DMS53 treated with DMSO at 0.1 percent for 48 hours (cell line): ENCODE results near the gene FFAR3.
"Not testable (repeated sequence)": the region's sequence is repeated elsewhere in the genome, so short reads cannot be mapped to it uniquely, and the experiment has no call there.

Experiments
- DNase-seq: peaks from one replicate; lab custom pipeline; 2025; ENCODE audit not compliant: unreplicated experiment; lab: John Stamatoyannopoulos, UW

FFAR3 gene

DNA sequence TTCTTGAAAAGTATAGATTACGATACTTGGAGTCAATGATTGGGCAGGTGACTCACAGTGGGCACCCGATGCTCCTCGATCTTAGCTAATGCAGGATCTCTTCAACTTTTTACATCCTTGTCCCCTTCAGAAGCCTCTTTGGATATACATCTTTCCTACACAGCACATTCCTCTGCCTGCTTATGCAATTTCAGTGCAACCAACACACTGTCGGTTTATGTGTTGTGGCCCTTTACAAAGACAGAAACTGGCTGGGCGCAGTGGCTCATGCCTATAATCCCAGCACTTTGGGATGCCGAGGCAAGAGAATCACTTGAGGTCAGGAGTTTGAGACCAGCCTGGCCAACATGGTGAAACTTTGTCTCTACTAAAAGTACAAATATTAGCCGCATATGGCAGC is 15.2 kb downstream of the FFAR3 start:
- DNase-seq, result no peak

DNA sequence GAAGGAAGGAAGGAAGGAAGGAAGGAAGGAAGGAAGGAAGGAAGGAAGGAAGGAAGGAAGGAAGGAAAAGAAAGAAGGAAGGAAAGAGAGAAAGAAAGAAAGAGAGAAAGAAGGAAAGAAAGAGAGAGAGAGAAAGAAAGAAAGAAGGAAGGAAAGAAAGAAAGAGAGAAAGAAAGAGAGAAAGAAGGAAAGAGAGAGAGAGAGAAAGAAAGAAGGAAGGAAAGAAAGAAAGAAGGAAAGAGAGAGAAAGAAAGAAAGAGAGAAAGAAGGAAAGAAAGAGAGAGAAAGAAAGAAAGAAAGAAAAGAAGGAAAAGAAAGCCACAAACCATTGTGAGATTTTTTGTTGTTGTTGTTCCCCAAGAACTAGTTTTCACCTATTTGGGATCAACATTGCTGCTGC is 15.8 kb downstream of the FFAR3 start:
- DNase-seq, result not testable (repeated sequence)

DNA sequence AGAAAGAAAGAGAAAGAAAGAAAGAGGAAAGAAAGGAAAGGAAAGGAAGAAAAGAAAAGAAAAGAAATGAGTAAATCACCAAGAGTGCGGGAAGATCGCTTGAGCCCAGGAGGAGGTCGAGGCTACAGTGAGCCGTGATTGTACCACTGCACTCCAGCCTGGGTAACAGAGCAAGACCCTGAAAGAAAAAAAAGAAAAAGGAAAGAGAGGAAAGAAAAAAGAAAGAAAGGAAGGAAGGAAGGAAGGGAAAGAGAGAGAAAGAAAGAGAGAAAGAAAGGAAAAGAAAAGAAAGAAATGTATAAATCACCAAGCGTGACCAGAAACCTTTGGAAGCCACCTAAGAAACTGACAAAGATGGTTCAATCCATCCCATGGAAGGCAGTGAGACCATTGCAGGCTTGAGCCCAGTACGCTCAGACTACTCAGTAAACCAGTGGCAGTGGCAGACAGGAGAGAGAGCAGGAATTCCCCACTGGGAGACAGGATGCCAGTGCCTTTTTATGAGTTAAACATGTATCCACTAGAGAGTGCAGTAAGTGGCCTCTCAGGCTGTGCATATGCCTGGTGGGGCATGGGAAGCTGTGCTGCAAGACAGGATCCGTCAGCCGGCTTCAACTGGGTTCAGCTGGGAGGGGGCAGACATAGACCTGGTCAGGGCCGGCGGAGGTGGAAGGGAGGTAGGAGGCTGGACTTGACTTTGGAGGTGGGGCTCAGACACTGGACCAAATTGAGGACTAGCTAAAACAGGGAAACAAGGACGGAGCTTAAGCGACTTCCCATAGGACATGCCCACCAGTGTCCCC is 17.4 kb downstream of the FFAR3 start:
- no peak for DNase-seq

DNA sequence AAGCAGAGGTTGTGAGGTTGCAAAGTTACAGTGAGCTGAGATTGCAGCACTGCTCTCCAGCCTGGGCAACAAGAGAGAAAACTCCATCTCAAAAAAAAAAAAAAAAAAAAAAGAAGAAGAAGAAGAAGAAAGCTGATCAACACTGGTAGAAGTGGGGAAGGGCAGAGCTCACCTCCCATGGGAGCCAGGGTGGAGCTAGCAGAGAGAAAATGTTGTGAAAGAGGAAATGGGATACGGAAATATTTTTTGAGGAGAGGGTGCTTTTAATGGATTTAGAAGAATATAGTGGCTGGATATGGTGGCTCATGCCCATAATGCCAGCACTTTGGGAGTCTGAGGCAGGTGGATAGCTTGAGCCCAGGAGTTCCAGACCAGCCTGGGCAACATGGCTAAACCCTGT is 19.4 kb downstream of the FFAR3 start:
- no peak for DNase-seq

DNA sequence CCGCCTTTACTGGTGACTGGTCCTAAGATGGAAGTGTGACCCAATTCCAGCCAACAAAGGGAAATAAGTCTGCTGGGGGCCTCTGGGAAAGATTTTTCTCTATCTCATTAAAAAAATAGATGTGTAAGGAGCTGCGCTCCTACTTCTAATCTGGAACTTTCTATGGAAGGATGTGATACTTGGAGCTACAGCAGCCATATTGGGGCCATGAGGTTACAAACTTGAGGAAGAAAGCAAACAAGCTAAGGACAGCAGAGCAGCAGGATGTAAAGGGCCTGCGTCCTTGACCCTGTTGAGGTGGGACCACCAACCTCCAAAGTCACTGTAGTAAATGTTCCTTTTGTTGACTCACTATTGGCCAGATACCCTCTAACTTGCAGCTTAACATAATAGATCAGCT is 20.1 kb downstream of the FFAR3 start:
- DNase-seq, result no peak

DNA sequence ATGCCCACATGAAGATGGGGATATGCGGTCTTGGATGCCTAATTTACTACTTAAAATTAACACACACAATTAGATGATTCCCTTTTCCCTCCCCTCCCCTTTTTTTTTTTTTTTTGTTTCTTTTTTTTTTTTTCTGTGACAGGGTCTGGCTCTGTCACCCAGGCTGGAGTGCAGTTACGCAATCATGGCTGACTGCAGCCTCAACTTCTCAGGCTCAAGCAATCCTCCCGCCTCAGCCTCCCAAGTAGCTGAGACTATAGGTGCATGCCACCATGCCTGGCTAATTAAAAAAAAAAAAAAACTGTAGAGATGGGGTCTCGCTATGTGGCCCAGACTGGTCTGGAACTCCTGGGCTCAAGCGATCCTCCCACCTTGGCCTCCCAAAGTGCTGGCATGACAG is 21.3 kb downstream of the FFAR3 start:
- DNase-seq, result not testable (repeated sequence)

DNA sequence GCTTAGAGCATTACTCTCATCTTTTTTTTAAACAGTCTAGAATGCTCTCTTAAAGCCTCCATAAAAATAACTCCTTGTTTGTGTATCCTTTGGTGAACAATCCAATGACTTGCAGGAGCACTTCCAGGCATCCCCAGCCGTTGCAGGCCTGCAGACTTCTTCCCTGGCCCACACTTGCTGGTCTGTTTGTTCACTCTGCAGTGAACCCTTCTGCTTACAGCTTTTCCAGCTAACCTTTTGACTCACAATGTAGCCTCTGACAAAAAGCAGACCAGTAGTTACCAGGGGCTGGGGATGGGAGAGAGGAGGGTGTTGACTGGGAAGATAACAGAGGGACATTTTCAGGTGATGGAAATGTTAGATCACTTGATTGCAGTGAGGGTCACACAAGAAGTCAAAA is 21.7 kb downstream of the FFAR3 start:
- no peak for DNase-seq

DNA sequence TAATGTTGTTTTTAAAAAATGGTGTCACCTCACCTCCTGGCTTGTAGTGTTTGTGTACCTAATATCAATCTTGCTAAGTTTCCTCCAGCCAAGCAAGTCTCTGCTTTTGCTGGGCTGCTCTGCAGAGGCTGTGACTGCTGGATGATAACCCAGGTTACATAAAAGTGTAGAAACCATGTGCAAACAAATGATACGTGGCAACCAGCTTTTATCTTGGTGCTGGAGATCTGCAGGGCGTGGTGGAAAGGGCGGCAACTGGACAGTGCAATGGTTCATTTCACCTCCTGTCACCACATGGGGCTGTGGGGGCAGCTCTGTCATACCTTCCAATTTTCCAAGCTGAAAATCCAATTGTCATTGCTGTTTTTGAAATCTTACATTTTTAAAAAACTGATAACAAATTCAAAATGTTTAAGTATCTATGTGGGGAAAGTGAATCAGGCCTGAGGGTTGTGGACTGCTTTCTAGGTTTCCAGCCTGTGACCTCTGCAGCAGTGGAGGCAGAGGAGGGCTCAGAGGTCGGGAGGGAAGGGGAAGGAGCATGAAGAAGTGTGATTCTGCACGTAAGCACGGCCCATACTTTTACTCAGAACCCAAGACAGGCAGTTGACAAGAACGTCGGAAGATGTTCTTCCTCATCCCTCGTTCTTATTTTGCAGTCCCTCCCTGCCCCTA is 22.3 kb downstream of the FFAR3 start:
- DNase-seq, result no peak

DNA sequence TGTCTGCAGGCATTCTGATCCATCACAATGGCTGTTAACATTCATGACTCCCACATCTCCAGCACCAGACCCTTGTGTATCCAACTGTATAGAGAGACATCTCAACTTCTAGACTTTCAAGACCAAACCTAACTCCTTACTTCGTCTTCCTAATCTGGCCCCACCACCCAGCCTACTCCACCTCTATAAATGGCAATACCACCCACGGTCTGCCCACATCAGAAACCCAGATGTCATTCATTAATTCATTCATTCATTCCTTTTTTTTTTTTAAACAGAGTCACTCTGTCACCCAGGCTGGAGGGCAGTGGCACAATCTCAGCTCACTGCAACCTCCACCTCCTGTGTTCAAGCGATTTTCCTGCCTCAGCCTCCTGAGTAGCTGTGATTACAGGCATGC is 23.1 kb downstream of the FFAR3 start:
- DNase-seq, result no peak

DNA sequence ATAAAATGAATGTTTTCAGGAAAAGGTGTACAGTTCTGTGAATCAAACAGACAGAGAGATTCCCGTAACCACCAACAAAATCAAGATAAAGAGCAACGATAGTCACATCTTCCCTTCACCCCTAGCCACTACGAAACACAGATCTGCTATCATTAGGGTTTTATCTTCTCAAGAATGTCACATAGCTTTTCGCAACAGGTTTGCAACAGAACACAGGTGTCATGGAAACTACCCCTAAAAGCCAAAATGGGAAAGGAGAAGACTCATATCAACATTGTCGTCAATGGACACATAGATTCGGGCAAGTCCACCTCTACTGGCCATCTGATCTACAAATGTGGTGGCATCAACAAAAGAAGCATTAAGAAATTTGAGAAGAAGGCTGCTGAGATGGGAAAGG is 23.7 kb downstream of the FFAR3 start:
- DNase-seq, result no peak

DNA sequence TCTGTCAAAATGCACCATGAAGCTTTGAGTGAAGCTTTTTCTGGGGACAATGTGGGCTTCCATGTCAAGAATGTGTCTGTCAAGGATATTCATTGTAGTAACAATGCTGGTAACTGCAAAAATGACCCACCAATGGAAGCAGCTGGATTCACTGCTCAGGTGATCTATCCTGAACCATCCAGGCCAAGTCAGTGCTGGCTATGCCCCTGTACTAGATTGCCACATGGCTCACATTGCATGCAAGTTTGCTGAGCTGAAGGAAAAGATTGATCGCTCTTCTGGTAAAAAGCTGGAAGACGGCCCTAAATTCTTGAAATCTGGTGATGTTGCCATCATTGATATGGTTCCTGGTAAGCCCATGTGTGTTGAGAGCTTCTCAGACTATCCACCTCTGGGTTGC is 25.3 kb downstream of the FFAR3 start:
- no peak for DNase-seq

DNA sequence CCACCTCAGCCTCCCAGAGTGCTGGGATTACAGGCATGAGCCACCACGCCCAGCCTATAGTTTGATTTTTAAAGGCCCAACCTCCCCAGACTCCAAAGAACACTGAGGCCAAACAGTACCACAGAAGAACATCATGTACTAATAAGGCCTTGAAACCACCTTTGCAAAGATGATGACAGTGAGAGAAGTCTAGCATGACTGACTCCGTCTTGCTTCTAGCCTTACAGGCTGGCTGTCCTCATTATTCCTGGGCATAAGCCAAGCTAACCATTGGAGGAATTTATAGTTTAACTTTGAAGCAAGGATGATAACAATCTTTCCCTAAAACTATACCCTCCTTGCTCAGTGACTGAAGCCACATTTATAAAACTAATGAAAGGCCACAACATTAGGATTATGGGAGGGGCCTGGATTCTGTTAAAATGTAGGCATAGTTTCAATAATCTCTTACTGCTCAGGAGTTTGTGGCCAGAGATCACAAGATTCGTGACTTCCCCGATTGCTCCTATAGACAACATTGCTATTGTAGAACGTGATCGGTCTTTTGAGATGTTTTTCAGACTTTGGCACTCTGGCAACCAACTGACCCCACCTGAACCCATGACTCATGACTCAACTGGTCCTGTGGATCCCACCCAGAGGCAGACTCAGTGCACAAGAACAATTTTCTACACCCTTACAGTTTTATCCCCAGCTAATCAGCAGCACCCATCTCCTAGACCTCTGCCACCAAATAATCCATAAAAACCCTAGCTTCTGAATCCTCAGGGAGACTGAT is 30.2 kb downstream of the FFAR3 start:
- no peak for DNase-seq

DNA sequence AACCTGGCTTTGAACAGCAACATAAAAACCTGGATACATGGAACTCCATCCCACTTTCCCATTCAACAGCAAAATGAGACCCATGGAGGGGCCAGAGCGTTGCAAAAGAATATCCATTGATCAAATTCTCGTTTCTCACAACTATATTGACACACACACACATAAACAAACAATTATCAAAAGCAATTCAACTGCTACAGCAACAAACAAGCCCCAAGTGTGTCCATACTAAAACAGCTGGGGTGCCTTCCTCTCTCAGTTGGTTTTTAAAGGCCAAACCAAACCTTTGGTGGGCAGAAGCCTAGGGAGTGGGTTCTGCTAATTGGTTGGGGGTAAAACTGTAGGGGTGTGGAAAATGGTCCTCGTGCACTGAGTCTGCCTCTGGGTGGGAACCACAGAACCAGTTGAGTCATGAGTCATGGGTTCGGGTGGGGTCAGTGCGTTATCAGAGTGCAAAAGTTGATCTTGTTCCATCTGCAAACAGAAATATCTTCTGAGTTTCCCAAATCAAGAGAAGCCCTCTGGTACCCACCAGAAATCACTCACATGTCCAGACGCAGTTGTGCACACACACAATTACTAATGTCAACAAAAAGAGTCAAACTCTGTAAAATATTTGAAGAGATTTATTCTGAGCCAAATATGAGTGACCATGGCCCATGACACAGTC is 31.1 kb downstream of the FFAR3 start:
- DNase-seq, result no peak

DNA sequence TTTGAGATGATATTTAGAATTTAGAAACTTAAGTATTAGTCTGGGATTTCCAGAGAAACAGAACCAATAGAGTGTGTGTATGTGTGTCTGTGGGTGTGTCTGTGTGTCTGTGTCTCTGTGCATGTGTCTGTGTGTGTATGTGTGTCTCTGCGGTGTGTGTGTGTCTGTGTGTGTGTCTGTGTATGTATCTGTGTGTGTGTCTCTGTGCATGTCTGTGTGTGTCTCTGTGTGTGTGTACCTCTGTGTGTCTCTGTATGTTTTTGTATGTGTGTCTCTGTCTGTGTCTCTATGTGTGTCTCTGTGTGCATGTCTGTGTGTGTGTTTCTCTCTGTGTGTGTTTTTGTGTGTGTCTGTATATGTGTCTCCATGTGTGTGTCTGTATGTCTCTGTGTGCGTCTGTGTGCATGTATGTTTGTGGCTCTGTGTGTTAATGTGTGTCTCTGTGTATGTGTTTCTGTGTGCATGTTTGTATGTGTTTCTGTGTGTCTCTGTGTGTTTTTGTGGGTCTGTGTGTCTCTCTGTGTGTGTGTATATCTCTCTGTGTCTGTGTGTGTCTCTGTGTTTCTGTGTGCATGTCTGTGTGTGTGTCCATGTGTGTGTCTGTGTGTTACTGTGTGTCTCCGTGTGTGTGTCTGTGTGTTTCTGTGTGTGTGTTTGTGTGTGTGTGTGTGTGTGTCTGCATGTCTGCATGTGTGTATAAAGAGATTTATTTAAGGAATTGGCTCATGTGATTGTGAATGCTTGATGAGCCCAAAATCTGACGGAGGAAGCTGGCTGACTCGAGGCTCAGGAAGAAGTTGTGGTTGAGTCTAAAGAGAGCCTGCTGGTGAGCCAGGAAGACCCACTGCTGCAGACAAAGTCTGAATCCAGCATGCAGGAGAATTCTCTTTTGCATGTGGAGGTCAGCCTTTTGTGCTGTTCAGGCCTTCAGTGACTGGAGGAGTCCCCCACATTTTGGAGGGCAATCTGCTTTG is 34.8 kb downstream of the FFAR3 start:
- no peak for DNase-seq

DNA sequence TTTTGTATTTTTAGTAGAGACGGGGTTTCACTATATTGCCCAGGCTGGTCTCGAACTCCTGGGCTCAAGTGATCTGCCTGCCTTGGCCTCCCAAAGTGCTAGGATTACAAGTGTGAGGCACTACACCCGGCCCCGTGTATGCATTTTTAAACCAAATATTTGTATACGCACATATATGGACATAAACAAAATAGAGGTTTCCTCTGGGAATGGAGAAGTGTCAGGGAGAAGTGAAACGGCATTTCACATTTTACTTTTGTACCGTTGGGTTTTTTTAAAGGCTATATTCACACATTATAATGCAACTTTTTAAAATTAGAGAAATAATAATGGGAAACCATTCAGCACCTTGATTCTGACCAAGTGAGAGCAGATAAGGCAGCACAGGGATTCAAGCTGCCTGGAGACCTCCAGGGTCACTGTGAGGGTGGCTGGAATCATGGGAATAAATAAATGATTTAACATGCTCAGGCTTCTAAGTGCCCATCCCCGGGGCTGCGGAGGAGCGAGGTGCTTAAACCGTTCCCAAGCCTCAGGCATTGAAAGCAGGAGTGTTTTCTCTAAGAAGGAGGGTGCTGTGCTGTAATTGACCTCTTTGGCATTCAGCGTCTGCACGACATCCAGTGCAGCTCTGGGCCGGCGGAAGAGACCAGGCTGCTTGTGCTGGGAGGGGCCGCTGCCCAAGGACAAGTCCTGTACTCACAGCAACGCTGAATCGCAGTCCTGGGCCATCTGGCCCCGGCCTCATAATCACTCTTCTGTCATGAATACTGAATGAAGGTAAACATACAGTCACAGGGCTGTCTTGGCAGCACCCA is 37.3 kb downstream of the FFAR3 start:
- no peak for DNase-seq

DNA sequence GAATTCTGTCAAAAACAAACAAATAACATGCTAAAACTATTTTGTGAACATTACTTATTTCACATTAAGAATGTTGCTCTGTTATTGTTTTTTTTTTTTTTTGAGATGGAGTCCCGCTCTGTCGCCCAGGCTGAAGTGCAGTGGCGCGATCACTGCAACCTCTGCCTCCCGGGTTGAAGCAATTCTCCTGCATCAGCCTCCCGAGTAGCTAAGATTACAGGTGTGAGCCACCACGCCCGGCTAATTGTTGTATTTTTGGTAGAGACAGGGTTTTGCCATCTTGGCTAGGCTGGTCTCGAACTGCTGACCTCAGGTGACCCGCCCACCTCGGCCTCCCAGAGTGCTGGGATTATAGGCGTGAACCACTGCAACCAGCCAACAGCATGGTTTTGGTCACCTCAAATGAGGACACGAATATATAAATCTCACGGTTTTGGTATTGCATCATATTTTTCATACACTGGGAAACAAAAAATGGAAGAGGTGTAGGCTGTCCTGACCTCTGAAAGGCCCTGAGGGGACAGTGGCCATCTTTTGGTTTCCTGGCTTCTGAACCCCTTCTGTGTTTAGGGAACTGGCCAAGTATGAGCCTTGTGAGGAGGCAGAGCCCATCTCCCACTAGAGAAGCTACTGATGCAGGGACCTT is 38.1 kb downstream of the FFAR3 start:
- DNase-seq, result no peak

DNA sequence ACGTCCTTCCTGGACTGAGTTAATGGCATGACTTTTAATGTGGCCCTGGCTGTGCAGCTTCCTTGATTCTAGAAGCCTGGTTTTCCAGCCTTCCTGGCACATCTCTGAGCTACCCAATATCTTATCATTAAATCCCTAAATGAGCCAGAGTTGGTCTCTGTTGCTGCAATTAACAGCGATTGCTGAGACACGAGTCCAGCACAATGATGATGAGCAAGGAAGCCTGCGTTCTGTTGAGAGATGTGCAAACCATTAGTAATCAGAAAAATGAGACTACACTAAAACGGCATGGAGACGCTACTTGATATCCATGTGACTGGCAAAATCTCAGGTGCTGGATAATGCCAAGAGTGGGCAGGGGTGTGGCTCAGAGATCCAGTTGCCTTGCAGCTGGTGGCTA is 38.8 kb downstream of the FFAR3 start:
- DNase-seq, result no peak

DNA sequence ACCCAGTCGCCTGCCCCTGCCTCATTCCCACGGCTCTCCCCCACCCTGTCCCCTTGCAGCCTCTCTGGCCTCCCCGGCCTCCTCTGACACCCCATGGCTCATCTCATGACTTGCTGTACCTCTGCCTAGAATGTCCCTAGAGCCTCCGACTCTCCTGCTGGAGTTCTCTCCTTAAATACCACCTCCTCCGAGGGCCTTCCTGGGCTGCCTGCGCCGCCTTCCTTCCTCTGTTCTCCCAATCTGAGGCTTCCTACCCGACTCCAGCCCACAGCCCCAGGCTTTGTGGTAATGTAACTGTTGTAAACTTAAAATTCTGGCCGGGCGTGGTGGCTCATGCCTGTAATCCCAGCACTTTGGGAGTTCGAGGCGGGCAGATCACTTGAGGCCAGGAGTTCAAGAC is 40.3 kb downstream of the FFAR3 start:
- no peak for DNase-seq

DNA sequence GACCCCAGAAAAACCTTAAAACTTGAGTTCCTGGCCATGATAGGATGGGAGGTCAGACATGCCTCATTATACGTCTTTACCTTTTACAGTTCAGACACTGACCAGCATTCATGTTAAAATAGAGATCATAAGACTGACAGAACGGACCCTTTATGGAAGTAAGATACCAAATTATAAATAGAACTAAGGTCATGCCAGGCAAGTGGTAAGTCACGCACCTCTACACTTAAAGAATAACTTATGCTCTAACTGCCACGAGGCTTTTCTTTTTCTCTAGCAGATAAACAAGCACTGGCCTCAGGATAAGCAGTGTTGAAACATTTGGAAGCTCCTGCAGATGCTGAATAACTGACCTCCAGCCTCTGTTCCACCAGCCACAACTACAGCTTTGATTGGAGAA is 41.0 kb downstream of the FFAR3 start:
- DNase-seq, result no peak
